GM19239 (cell line): ENCODE data around the gene ARX.

ENCODE experiments used
- DNase-seq: peaks from one replicate; pipeline ENCODE4 v3.0.0; 2011; ENCODE audit warnings: low spot score; ENCODE audit not compliant: insufficient read length
- FAIRE-seq: peaks from 2 replicates; lab custom pipeline; 2011; peaks lifted over from hg19 to GRCh38; lab: Jason Lieb, UNC

Gene ARX

GRCh38 chrX:24954732-24955131 lies 61.0 kb downstream of the ARX start:
- DNase-seq: no peak
- FAIRE-seq: no peak
